Measurements from ENCODE around the gene STARD7. TPM values are rescaled to one million over a fixed set of nuclear protein-coding genes. Genes with fewer than 3 reads are reported as not detected.

STARD7 gene
- total and polyA plus RNA-seq, 2 experiments from 2014 or later = 72.2 to 222 TPM

GRCh38 chr2:96197546-96198255 is 10.9 kb downstream of the STARD7 start:
- Histone ChIP-seq H3K4me2 (no peak overlapping the region), H3K36me3 (ENCODE audit: insufficient read depth) (peaks cover 26% of the 10 kb centered on the region), H3F3A (replicated peaks; ENCODE audit: low read depth) (no peaks in the 10 kb centered on the region), H3K4me1 (ENCODE audit: insufficient read depth) (peaks cover 21% of the 10 kb centered on the region), H2AFZ (no peak overlapping the region), H3K27ac (ENCODE audit: low read depth) (no peak overlapping the region), H3K27me3 (ENCODE audit: insufficient read depth) (no peaks in the 10 kb centered on the region), H3K9me2 (ENCODE audit: insufficient read depth) (no peaks in the 10 kb centered on the region), H3K79me2 (replicated peaks; ENCODE audit: insufficient read depth) (peaks cover 94% of the 10 kb centered on the region), H4K20me1 (replicated peaks; ENCODE audit: insufficient read depth) (peaks cover 79% of the 10 kb centered on the region), H3K4me3 (no peak overlapping the region)
- TF ChIP-seq JUNB (IDR thresholded peaks at IDR 0.05; ENCODE audit: unreplicated experiment) = no peak
- no peak for TF ChIP-seq ETS1 (IDR thresholded peaks at IDR 0.05)
- no peak for TF ChIP-seq CREB1 (CRISPR knock-in tag; IDR thresholded peaks at IDR 0.05; ENCODE audit: low read depth)
- TF ChIP-seq CTCF (conservative IDR thresholded peaks at IDR 0.05; ENCODE audit: low read depth in 2 of 2) = no peak
- TF ChIP-seq NANOG (IDR thresholded peaks at IDR 0.05; ENCODE audit: borderline replicate concordance) = no peak
- no peak for TF ChIP-seq EZH2phosphoT487 (IDR thresholded peaks at IDR 0.05; ENCODE audit: unreplicated experiment)
- TF ChIP-seq STAT1 (IDR thresholded peaks at IDR 0.05; ENCODE audit: unreplicated experiment) = no peak
- no peak for TF ChIP-seq REST (IDR thresholded peaks at IDR 0.05; ENCODE audit: unreplicated experiment)
- TF ChIP-seq ZNF331 (CRISPR knock-in tag; IDR thresholded peaks at IDR 0.05; ENCODE audit: low read depth) = no peak
- TF ChIP-seq ZNF114 (CRISPR knock-in tag; IDR thresholded peaks at IDR 0.05) = no peak
- TF ChIP-seq EZH2 (IDR thresholded peaks at IDR 0.05; ENCODE audit: low read depth, unreplicated experiment) = no peak
- TF ChIP-seq POLR2AphosphoS5 (IDR thresholded peaks at IDR 0.05; ENCODE audit: low read depth) = no peak
- TF ChIP-seq ZNF462 (CRISPR knock-in tag; IDR thresholded peaks at IDR 0.05) = no peak
- Mint-ChIP-seq H3K4me3 (no peak overlapping the region), H3K27ac (no peak overlapping the region), H3K4me1 (peaks cover 29% of the 10 kb centered on the region), H3K36me3 (ENCODE audit: low read depth) (peaks cover 28% of the 10 kb centered on the region), H3K9me3 (no peaks in the 10 kb centered on the region), H3K27me3 (ENCODE audit: insufficient read depth, low read depth, poor library complexity) (peaks cover 2% of the 10 kb centered on the region)
- ATAC-seq (no peak), DNase-seq (ENCODE audit: low spot score) (no peak)
